HFF-Myc (cell line): Measurements from ENCODE around the gene AKR1B15.

Source experiments
- DNase-seq: peaks from one replicate; pipeline ENCODE4 v3.0.0-alpha.2; 2011; ENCODE audit warnings: low read depth; ENCODE audit errors: extremely low read depth
- H3K4me3 ChIP-seq: replicated peaks from 2 replicates; pipeline ENCODE4 v1.5.1; 2011; ENCODE audit warnings: low read depth, mild to moderate bottlenecking, control low read depth, low read length
- CTCF ChIP-seq: IDR thresholded peaks from 2 replicates; pipeline ENCODE4 v1.5.1; 2012; ENCODE audit warnings: mild to moderate bottlenecking, low read depth, low read length, control low read depth; ENCODE audit errors: missing control alignments

The AKR1B15 gene

GRCh38 chr7:134509010-134509409 is 39.9 kb upstream of the AKR1B15 start:
- no peak for DNase-seq
- H3K4me3 ChIP-seq: no peak overlapping the region
- no peak for TF ChIP-seq CTCF

GRCh38 chr7:134510646-134511045 is 38.3 kb upstream of the AKR1B15 start:
- H3K4me3 ChIP-seq: no peak overlapping the region
- no peak for DNase-seq
- no peak for TF ChIP-seq CTCF

- DNase-seq: no peak
- H3K4me3 ChIP-seq: no peak overlapping the region
- no peak for TF ChIP-seq CTCF
Observed at GRCh38 chr7:134512271-134512670, 36.6 kb upstream of the AKR1B15 start.

- peak; percentile 64 for TF ChIP-seq CTCF
- no peak for DNase-seq
- H3K4me3 ChIP-seq: no peak overlapping the region
Observed at GRCh38 chr7:134513169-134513752, 35.6 kb upstream of the AKR1B15 start.

GRCh38 chr7:134514106-134514505 is 34.8 kb upstream of the AKR1B15 start:
- no peak overlapping the region for H3K4me3 ChIP-seq
- no peak for TF ChIP-seq CTCF
- DNase-seq: no peak

GRCh38 chr7:134514663-134515062 is 34.2 kb upstream of the AKR1B15 start:
- DNase-seq: peak; percentile 70
- H3K4me3 ChIP-seq: no peak overlapping the region
- peak; percentile 80 for TF ChIP-seq CTCF
